SIG-M5 treated with dmso at 0.1 percent for 504 hours (cell line): Measurements from ENCODE around the gene YWHAE.
"Not testable (repeated sequence)": the region's sequence is repeated elsewhere in the genome, so short reads cannot be mapped to it uniquely, and the experiment has no call there.

Experiments
- DNase-seq: peaks from one replicate; lab custom pipeline; 2025; ENCODE audit not compliant: unreplicated experiment; lab: John Stamatoyannopoulos, UW

YWHAE gene

DNA sequence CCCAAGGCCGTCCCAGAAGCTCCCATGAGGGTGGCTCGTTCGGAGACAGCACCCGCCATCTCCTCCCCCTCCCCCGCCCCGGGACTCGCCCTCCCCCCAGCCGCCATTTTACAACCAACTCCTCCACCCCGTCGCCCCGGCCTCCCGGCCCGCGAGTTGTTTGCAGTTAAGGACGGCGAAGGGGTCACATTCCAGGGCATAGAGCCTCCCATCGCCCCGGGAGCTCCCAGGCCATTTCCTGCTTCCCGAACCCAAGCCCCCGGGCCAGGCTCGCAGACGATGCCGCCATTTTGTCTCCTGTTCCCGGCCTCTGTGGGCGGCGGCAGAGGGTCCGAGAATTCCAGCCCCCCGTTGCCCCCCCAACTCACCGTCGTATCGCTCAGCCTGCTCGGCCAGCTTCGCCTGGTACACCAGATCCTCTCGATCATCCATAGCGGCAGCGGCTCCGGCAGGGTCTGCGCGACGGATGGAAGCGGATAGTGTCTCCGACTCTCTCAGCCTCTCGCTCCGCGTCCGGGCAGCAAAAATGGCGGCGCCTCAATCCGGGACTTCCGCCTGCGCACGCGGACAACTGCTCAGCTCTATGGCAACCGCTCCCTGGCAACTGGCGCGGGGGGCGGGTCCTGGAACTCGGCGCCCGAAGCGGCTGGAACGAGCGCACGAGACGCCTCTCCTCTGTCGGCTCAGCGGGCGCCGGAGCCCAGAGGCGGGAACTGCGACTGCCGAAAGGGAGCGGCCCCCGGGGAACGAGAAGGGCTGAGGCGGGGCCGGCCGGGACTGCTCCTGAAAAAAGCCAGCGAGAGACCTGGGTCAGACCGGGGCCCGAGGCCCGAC is at the start of gene YWHAE:
Gene YWHAE, minus strand, starts transcription at position 544 of the 834 bp plus-strand sequence. Its CDS starts 112 bp downstream, at position 432.
- DNase-seq: peak; percentile 88

DNA sequence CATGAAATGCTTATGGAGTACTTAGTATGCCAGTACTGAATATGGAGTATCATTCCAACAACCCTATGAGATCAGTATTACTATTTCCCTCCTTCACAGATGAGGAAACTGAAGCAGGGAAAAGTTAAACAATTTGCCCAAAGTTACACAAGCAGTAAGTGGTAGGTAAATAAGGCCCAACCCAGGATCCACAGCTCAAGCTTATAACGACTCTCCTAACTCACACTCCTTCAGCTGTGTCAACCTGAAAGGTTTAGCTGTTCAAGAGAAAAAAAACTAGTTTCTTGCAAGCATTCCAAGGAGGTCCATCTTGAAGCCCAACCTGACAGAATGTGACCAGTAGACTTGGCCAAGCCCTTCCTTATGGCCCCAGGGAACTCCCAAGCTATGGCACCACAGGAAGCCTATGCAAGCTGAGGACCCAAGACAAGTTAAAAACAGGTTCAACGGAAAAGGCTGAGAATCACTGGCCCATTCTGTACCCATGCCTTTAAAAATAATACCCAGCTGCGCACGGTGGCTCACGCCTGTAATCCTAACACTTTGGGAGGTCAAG is 49.5 kb upstream of the YWHAE start:
- no peak for DNase-seq

DNA sequence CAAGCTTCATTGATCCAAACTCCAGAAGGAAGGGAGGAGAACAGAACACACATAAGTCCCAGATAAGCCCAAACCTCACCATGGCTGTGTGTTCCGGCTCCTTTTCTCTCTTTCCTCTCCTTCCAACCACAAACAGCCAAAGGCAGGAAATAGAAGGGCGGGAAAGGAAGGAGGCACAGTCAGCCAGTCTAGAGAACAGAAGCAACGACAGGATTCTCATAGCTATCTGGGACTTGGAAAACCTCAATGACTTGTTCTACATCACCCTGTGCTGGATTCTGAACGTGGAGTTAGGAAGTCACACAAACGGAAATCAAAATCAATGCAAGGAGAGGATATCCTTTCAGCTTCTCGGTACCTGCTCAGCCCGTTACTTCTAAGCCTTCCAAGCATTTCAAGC is 47.0 kb upstream of the YWHAE start:
- no peak for DNase-seq

DNA sequence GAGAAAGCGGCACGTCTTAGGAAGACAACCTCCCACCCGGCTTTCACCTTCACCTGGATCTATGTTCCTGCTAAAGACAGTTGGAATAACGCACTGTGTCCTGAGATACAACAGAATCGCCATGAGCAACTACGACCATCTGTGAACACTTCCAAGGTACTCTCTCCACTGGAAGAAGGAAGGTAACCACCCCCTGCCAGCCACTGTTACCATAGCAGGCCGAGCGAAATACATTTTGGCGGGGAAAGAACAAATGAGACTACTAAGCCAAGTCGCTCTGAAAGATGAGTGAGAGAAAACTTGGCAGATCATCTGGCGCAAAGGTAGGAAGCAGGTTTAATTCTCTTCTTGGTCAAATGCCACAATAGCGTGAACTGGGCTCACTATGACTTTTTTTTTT is 46.2 kb upstream of the YWHAE start:
- no peak for DNase-seq

DNA sequence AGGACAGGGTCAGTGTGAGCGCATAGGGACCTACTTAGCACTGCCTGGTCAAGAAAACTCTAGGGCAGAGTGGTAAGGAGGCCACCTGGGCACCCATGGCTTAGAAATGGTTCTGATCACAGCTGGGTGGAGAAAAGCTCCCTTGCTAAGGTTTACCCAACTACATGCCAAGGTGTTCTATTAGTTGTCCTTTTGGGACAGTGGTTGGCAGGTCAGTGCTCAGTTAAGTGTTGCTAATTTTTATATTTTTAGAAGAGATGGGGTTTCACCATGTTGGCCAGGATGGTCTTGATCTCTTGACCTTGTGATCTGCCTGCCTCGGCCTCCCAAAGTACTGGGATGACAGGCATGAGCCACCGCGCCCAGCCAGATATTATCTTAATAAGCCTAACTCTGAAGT is 45.7 kb upstream of the YWHAE start:
- not testable (repeated sequence) for DNase-seq

DNA sequence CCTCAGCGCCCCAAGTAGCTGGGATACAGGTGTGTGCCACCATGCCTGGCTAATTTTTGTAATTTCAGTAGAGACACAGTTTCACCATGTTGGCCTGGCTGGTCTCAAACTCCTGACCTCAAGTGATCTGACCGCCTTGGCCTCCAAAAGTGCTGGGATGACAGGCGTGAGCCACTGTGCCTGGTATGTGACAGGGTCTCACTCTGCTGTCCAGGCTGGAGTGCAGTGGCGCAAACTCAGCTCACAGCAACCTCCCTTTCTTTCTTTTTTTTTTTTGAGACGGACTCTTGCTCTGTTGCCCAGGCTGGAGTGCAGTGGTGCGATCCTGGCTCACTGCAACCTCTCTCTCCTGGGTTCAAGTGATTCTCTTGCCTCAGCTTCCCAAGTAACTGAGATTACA is 42.7 kb upstream of the YWHAE start:
- not testable (repeated sequence) for DNase-seq

DNA sequence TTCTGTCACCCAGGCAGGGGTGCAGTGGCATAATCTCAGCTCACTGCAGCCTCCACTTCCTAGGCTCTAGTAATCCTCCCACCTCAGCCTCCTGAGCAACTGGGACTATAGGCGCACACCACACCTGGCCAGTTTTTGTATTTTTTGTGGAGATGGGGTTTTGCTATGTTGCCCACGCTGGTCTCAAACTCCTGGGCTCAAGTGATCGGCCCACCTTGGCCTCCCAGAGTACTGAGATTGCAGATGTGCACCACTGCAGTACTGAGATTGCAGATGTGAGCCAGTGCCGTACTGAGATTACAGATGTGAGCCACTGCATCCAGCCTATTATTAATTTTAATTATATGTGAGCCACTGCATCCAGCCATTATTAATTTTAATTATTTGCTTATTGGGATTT is 42.2 kb upstream of the YWHAE start:
- no peak for DNase-seq

DNA sequence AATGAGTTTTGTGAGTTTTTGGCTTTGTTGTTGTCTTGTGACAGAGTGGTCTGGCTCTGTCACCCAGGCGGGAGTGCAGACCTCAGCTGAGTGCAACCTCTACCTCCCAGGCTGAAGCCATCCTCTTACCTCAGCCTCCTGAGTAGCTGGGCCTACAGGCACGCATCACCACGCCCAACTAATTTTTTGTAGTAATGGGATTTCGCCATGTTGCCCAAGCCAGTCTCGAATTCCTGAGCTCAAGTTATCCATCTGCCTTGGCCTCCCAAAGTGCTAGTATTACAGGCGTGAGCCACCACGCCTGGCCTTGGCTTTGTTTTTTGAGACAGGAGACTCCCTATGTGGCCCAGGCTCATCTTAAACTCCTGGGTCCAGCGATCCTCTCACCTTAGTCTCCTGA is 40.9 kb upstream of the YWHAE start:
- no peak for DNase-seq

DNA sequence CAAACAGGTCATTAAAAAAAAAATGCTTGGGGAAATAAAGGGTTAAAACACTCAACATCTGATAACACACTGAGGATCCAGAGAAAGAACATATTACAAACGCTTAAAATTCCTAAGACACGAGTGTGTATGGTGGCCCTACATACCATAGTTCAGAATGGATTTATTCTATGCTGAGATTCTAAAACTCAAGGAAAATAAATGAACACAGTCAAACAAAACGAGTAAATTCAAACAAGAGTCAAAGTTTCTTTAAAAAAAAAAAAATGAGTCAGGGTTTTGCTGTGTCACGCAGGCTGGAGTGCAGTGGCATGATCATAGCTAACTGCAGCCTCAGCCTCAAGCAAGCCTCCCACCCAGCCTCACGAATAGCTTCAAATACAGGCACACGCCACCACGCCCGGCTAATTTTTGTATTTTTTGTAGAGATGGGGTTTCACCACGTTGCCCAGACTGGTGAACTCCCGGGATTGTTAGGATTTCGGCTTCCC is 38.6 kb upstream of the YWHAE start:
- DNase-seq: no peak

DNA sequence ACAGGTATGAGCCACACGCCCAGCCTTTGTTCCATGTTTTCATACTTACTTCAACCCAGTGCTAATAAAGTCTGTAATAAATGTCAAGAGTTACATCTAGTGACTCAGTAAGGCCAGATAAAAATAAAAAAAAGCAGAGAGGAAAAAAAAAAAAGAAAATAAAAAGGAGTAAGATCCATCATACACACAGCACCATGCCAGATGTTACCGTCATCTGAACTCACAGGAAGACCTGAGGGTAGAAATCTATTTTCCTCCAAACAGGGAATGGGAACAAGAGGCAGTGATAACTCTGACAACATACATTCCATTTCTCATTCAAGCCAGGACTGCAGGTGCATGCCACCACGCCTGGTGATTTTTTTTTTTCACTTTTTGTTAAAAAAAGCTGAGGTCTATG is 35.3 kb upstream of the YWHAE start:
- DNase-seq: no peak

DNA sequence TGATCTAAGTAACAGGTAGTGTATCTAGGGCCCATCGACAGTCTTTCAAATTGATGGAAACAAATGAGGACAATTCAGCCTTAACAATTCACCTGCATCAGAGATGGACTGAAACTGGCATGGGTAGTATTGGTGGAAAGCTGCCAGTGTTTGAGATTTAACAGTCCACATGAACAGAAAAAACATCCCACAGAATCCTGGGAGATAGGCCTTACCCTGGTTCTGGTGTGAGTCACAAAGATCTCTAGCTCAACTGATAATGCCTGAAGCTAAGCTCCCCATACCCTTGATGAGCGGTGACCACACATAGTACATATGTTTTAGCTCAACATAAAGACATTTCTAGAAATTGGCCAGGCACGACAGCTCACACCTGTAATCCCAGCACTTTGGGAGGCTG is 34.1 kb upstream of the YWHAE start:
- no peak for DNase-seq

DNA sequence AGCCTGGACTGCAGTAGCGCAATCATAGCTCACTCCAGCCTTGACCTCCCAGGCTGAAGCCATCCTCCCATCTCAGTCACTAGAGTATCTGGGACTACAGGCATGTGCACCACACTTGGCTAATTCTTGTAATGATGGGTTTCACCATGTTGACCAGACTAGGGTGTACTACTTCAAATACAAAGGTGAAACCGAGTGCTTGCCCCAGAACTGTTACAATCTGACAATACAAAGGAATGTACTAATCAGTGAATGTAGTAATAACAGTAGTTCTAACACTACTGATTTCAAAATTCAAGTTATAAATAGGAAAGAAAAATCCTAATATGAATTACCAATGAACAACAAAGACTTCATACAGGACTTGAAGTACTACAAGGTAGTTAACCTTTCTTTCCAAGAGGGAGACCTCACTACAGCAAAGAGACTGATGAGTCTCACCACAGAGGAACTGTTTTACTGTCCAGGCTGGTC is 31.6 kb upstream of the YWHAE start:
- no peak for DNase-seq

DNA sequence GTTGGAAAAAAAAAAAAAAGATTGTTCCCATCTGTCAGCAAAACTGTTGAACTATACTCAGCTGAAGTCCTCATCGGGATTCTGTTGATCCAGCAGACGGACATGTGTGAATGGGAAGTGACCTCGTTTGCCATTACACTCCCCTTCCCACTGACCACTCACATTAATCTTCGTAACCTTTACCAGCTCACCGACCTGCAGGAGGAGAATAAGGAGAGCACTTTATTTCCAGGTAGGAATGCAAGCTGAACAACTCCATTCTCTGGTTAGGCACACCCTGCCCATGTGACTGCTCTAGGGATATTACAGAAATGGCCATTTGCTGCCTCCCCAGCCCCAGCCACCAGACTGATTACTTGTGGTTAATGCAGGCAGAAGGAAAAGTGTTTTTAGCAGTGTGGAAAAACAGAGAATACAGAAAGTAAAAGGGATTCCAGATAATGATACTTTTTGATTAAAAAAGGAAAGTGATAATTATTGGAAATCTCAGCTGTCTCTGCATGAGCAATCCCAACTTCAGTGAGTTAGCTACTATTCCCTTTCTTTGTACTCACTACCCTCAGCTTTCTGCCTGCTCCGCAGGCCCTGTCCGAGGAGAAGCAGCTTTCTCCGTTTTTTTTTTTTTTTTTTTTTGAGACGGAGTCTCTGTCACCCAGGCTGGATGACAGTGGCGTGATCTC is 23.6 kb upstream of the YWHAE start:
- no peak for DNase-seq

DNA sequence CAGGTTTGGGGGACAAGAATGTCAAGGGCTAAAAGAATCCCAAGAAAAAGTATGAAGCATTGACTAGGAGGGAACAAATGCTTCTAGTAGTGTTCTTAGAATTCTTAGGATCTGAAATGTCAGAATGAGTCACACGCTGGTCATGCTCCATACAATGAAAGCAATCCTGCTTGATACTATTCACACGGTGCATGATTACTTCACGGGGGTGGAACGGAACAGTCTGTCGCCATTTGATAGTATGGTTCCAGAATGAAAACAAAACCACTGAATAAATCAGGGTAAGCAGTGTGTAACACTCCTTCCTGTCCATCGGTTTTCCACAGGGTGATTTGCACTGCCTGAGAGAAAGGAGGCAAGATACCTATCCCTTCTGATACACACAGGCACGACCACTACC is 22.9 kb upstream of the YWHAE start:
- DNase-seq: no peak

DNA sequence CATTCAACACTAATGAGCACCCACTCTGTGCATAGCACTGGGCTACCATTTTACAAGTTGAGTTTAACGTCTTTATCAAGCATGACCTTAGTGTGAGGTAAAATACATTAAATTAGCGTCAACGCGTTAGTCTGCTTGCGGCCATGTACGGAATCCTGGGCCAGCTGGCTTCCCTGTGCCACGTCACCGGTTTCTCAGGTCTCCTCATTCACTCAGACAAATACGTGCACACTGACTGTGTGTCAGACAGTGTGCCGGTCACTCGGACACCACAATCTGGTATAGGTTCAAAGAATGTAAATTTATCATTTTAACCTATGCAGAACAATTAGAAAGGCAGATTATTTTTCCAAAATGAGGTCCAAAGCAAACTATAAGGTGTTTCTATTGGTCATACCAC is 21.4 kb upstream of the YWHAE start:
- no peak for DNase-seq

DNA sequence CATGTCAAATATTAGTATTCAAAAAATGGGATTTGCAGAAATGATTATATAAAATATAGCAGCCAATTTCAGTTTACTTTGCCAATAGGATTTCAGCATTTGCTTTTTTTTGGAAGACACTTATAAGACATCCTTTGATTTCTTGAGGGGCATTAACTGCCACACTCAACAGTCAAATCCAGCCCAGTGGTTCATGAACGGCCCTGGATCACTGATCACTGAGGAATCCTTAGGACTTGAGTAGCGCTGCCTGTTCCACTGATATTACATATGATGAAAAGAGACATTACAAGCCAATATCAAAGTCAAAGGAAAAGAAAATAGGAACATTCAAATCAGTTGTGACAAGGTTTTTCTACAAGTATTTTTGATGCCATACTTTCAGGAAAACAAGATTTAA is 21.0 kb upstream of the YWHAE start:
- DNase-seq: no peak

DNA sequence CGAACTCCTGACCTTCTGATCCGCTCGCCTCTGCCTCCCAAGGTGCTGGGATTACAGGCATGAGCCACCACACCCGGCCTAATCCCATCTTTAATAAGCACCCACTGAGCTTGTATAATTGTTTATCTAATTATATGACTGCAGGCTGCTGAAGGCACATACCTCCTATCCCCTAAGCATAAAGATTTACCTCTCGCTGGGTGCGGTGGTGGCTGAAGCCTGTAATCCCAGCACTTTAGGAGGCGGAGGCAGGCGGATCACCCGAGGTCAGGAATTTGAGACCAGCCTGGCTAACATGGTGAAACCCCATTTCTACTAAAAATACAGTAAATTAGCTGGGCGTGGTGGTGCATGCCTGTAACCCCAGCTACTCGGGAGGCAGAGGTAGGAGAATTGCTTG is 20.1 kb upstream of the YWHAE start:
- DNase-seq: no peak

DNA sequence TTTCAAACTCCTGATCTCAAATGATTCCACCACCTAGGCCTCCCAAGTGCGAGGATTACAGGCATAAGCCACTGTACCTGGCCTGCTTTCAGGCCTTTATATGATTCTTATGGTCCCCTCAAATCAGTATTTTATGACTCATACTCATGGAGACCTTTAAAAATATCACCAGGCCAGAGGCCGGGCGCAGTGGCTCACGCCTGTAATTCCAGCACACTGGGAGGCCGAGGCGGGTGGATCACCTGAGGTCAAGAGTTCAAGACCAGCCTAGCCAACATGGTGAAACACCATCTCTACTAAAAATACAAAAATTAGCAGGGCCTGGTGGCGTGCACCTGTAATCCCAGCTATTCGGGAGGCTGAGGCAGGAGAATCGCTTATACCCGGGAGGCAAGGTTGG is 18.5 kb upstream of the YWHAE start:
- not testable (repeated sequence) for DNase-seq

DNA sequence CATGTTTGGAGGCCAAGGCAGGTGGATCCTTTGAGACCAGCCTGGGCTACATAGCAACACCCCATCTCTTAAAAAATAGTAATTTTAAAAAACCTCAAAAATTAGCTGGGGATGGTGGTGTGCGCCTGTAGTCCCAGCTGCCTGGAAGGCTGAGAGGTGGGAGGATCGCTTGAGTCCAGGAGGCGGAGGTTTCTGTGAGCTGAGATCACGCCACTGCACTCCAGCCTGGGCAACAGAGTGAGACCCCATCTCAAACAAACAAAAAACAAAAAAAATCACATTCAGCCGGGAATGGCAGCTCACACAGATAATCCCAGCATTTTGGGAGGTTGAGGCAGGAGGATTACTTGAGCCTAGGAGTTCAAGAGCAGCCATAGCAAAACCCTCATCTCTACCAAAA is 16.4 kb upstream of the YWHAE start:
- no peak for DNase-seq

DNA sequence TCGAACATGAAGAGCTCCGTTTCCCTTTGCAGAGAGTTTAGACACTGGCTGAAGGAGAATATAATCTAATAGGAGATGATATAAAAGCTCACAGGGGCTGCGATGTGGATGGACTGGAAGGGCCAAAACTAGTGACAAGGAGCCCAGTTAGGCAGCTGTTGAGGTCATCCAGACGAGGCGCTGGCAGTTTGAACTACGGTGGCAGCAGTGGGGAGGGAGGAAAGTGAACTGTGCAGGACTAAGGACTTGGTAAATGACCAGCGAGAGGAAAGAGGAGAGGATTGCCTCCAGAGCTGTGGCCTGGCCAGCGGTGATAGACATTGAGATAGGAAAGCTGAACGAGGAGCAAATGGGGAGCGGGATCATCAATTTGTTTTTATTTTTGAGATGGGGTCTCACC is 14.6 kb upstream of the YWHAE start:
- no peak for DNase-seq

DNA sequence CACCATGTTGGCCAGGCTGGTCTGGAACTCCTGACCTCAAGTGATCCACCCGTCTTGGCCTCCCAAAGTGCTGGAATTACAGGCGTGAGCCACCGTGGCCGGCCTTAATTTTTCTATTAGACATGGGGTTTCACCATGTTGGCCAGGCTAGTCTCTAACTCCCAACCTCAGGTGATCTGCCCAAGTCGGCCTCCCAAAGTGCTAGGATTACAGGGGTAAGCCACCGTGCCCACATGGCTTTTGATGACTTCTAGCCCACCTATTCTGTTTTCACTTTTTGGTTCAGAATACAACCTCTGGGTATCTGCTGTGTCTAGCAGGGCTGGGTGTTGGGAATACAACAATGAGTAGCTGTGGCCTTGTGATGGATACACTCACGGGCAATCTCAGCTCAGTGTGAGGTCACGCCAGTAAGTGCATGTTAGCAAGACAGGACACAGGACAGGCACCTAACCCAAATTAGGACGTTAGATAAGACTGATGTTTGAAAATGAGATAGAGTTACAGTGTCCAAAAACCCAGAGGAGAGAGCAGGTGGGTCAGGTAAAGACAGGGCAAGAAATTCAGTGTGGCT is 14.1 kb upstream of the YWHAE start:
- no peak for DNase-seq
